HepG2 (cell line): Measurements from ENCODE around the gene RAB27B. TPM values are rescaled to one million over a fixed set of nuclear protein-coding genes. Genes with fewer than 3 reads are reported as not detected.

Experiments used
- ATAC-seq: fragments of 200-7000 bp; cut with Tn5 transposase; 3 replicates; pipeline ENCODE4 v1.9.1; 2020; ENCODE audit warnings: mild to moderate bottlenecking, moderate library complexity
- BruUV-seq: library from RNA; stranded (reverse); fragments of 400-500 nt; replicated peaks from 2 replicates; lab custom pipeline; 2021; lab: Mats Ljungman, UMichigan
- CTCF ChIA-PET: fragments of 300-600 bp; formaldehyde crosslinking; extraction: SDS; loops from one replicate; lab custom pipeline; 2021; ENCODE audit warnings: low total read pairs, inconsistent platforms, low intra/inter-chr PET ratio; lab: Yijun Ruan, JAX
- POLR2A ChIA-PET: fragments of 350-600 bp; sonication (Branson Sonifier 250); formaldehyde crosslinking; loops from one replicate; lab custom pipeline; 2020; ENCODE audit warnings: antibody characterized with exemption, inconsistent platforms; lab: Yijun Ruan, JAX
- DNase-seq: peaks from one replicate; pipeline ENCODE4 v3.0.0-alpha.2; 2015; ENCODE audit warnings: low spot score
- FAIRE-seq: peaks from 3 replicates; lab custom pipeline; 2011; peaks lifted over from hg19 to GRCh38; lab: Jason Lieb, UNC
- H2AFZ ChIP-seq: one replicate; pipeline ENCODE4 v1.6.1; 2011; ENCODE audit warnings: low read length, inconsistent platforms
- H3K27ac ChIP-seq: fragments of 300-600 bp; 3 replicates; pipeline ENCODE4 v1.8.0; 2011; ENCODE audit warnings: mixed run types, mild to moderate bottlenecking, mixed read lengths, low read length, inconsistent platforms; ENCODE audit not compliant: insufficient read depth; ENCODE audit errors: extremely low read length
- H3K27me3 ChIP-seq, 2 experiments: fragments of 200-600 bp in 1 of 2; 2 replicates in 1 of 2; 3 replicates in 1 of 2; pipeline versions ENCODE4 v1.6.0 to v1.8.0; 2011; ENCODE audit warnings: low read length in 2 of 2, mild to moderate bottlenecking in 2 of 2, moderate library complexity in 2 of 2, inconsistent platforms in 1 of 2; ENCODE audit not compliant: insufficient read depth in 2 of 2, control insufficient read depth in 1 of 2
- H3K36me3 ChIP-seq, 2 experiments: fragments of 200-600 bp in 1 of 2; replicated peaks in 1 of 2; 2 replicates in 1 of 2; 3 replicates in 1 of 2; pipeline versions ENCODE4 v1.5.1 to v1.8.0; 2011; ENCODE audit warnings: low read length in 2 of 2, inconsistent platforms in 1 of 2; ENCODE audit not compliant: insufficient read depth in 2 of 2, control insufficient read depth in 1 of 2
- H3K4me1 ChIP-seq: 2 replicates; pipeline ENCODE4 v1.5.1; 2012; ENCODE audit warnings: low read length, inconsistent platforms; ENCODE audit not compliant: insufficient read depth
- H3K4me2 ChIP-seq: 2 replicates; pipeline ENCODE4 v1.6.0; 2011; ENCODE audit warnings: low read depth, low read length, inconsistent platforms
- H3K4me3 ChIP-seq, 3 experiments: fragments of 200-600 bp in 1 of 3; sonication (generic), shearing (Covaris generic) in 1 of 3; replicated peaks in 1 of 3; 2 replicates each; pipeline ENCODE4 v1.5.1; 2011 to 2016; ENCODE audit warnings: low read length in 3 of 3, inconsistent platforms in 2 of 3, low read depth in 2 of 3, mild to moderate bottlenecking in 2 of 3, control low read depth in 1 of 3, mixed read lengths in 1 of 3; ENCODE audit not compliant: insufficient read depth in 1 of 3
- H3K79me2 ChIP-seq: one replicate; pipeline ENCODE4 v1.6.1; 2011; ENCODE audit warnings: low read length, inconsistent platforms; ENCODE audit not compliant: insufficient read depth
- H3K9ac ChIP-seq: 2 replicates; pipeline ENCODE4 v1.6.0; 2011; ENCODE audit warnings: mild to moderate bottlenecking, low read depth, low read length, inconsistent platforms; ENCODE audit not compliant: insufficient read depth
- H3K9me3 ChIP-seq: 2 replicates; pipeline ENCODE4 v1.5.1; 2012; ENCODE audit warnings: mild to moderate bottlenecking, low read length
- H4K20me1 ChIP-seq: 2 replicates; pipeline ENCODE4 v1.6.0; 2011; ENCODE audit warnings: inconsistent platforms, mild to moderate bottlenecking, low read length, moderate library complexity; ENCODE audit not compliant: insufficient read depth
- AGO1 ChIP-seq: fragments of 200-400 bp; formaldehyde crosslinking; IDR thresholded peaks from 2 replicates; pipeline ENCODE4 v1.6.1; 2017; ENCODE audit warnings: mild to moderate bottlenecking, low read depth, low read length, moderate library complexity; ENCODE audit not compliant: poor library complexity, severe bottlenecking
- CCAR2 ChIP-seq: fragments of 200-400 bp; formaldehyde crosslinking; optimal IDR thresholded peaks from 2 replicates; pipeline ENCODE3; 2018; ENCODE audit warnings: low read depth, mild to moderate bottlenecking, low read length, moderate library complexity
- NKX3-1 ChIP-seq: sonication (generic); formaldehyde crosslinking; IDR thresholded peaks from 2 replicates; pipeline ENCODE4 v1.5.0; 2020; ENCODE audit warnings: missing genetic modification reagents
- SSRP1 ChIP-seq: IDR thresholded peaks from 2 replicates; pipeline ENCODE4 v1.6.1; 2016; ENCODE audit warnings: control low read depth
- ZBTB10 ChIP-seq: sonication (generic); formaldehyde crosslinking; IDR thresholded peaks from 2 replicates; pipeline ENCODE4 v1.4.0; 2020; ENCODE audit warnings: missing genetic modification reagents, borderline replicate concordance
- ZBTB21 ChIP-seq: sonication (generic); formaldehyde crosslinking; IDR thresholded peaks from 2 replicates; pipeline ENCODE4 v1.4.0; 2020; ENCODE audit warnings: missing genetic modification reagents
- ZNF615 ChIP-seq: sonication (generic); formaldehyde crosslinking; IDR thresholded peaks from 2 replicates; pipeline ENCODE4 v1.5.0; 2020; ENCODE audit warnings: mild to moderate bottlenecking, missing genetic modification reagents, borderline replicate concordance
- ZNF781 ChIP-seq: sonication (generic); formaldehyde crosslinking; IDR thresholded peaks from 2 replicates; pipeline ENCODE4 v1.5.1; 2020; ENCODE audit warnings: borderline replicate concordance, mild to moderate bottlenecking, missing genetic modification reagents; ENCODE audit errors: not compliant biosample characterization
- ZZZ3 ChIP-seq: sonication (generic); formaldehyde crosslinking; IDR thresholded peaks from 2 replicates; pipeline ENCODE4 v1.4.0; 2020; ENCODE audit warnings: missing genetic modification reagents, mild to moderate bottlenecking, borderline replicate concordance
- WGBS: methylation state at CpG from one replicate; pipeline ENCODE4 v1.1.6; 2017; ENCODE audit warnings: low lambda C conversion rate; 5-methylcytosine and 5-hydroxymethylcytosine counted together
- in situ Hi-C: cut with HindIII; loops from 2 replicates; pipeline ENCODE4 v1.10.0; 2017; ENCODE audit warnings: low pct_unique_long_range_greater_than_20kb; ENCODE audit not compliant: extremely low pct_ligation_motif_present
- intact Hi-C: fragments of 100-400 bp; cut with micrococcal nuclease; formaldehyde crosslinking; loops from one replicate; pipeline ENCODE4 v1.10.0; 2022; ENCODE audit not compliant: unreplicated experiment
- polyA plus RNA-seq, 8 experiments: library from polyadenylated mRNA; depleted of rRNA in 3 of 8; stranded (reverse) in 7 of 8; unstranded in 1 of 8; fragments of >200 nt; fragmentation: Illumina TruSeq in 4 of 8; extraction: Trizol in 4 of 8; gene quantifications; 2 replicates each; pipeline versions ENCODE4 v1.2.1 to v1.2.3, GENCODE V29; 2011 to 2016; ENCODE audit warnings: low read depth in 4 of 8, missing spikeins in 1 of 8, mixed read lengths in 1 of 8; ENCODE audit not compliant: insufficient read depth in 1 of 8
- total RNA-seq, 5 experiments: library from RNA; depleted of rRNA; stranded (reverse); fragments of >200 nt; fragmentation: Illumina TruSeq; extraction: Trizol; gene quantifications; 2 replicates each; pipeline ENCODE4 v1.2.3, GENCODE V29; 2016; ENCODE audit warnings: low read depth in 1 of 5

The RAB27B gene
- total and polyA plus RNA-seq, 2 of the 13 experiments (the other 11 are each of a cell fraction or from before 2014, with no cell fraction given) = not detected

GRCh38 chr18:54875063-54875462 lies 46.8 kb downstream of the RAB27B start:
- 43% methylated on average over 3 of the region's 3 CpGs for WGBS
- Histone ChIP-seq H3K9me3 (no peaks in the 10 kb centered on the region), H3K27ac (no peak overlapping the region), H3K27me3 (no peaks in the 10 kb centered on the region; a peak in 1 of 5 replicates), H3K4me3 (no peak overlapping the region), H2AFZ (no peak overlapping the region), H3K79me2 (no peaks in the 10 kb centered on the region), H3K4me2 (no peak overlapping the region), H3K36me3 (no peaks in the 10 kb centered on the region), H4K20me1 (no peaks in the 10 kb centered on the region), H3K9ac (no peak overlapping the region), H3K4me1 (no peaks in the 10 kb centered on the region)
- no peak for FAIRE-seq
- no peak for DNase-seq
- no peak for TF ChIP-seq NKX3-1 (CRISPR knock-in tag)
- TF ChIP-seq AGO1 = no peak
- no TSS peak for BruUV-seq
- CTCF ChIA-PET = no interaction called here
- in situ Hi-C loops = no loop called here
- ATAC-seq = no peak
- intact Hi-C loops = no loop called here
- POLR2A ChIA-PET = no interaction called here

- FAIRE-seq (no peak), ATAC-seq (no peak), DNase-seq (no peak)
- in situ Hi-C loops (no loop called here), intact Hi-C loops (no loop called here)
- no peaks in the 10 kb centered on the region for H3K36me3 ChIP-seq
- no peaks in the 10 kb centered on the region for H3K4me1 ChIP-seq
- no peak overlapping the region for H2AFZ ChIP-seq
- 0% methylated on average over 1 of the region's 1 CpG for WGBS
- peaks cover 0 to 5% of the 10 kb centered on the region in 2 experiments; a peak in 1 of 5 replicates for H3K27me3 ChIP-seq
- no peak overlapping the region for H3K4me3 ChIP-seq
- BruUV-seq = no TSS peak
- no peaks in the 10 kb centered on the region for H4K20me1 ChIP-seq
- TF ChIP-seq ZNF615 (CRISPR knock-in tag) = no peak
- TF ChIP-seq ZZZ3 (CRISPR knock-in tag) = no peak
- TF ChIP-seq ZBTB21 (CRISPR knock-in tag) = no peak
- TF ChIP-seq SSRP1 = no peak
- TF ChIP-seq ZNF781 (CRISPR knock-in tag) = no peak
- no peak for TF ChIP-seq CCAR2
- TF ChIP-seq ZBTB10 = no peak
- H3K27ac ChIP-seq = no peak overlapping the region
- CTCF ChIA-PET = no interaction called here
- H3K9ac ChIP-seq = no peak overlapping the region
- H3K79me2 ChIP-seq = no peaks in the 10 kb centered on the region
- H3K4me2 ChIP-seq = no peak overlapping the region
- POLR2A ChIA-PET = no interaction called here
- H3K9me3 ChIP-seq = no peaks in the 10 kb centered on the region
These were observed 48.8 kb downstream of the RAB27B start for GRCh38 chr18:54877076-54877475.
